Measurements from ENCODE around the gene RAB27B. TPM values are rescaled to one million over a fixed set of nuclear protein-coding genes. Genes with fewer than 3 reads are reported as not detected.

RAB27B gene
- total and polyA plus RNA-seq, 2 of the 8 experiments (the other 6 are each of a cell fraction or from before 2014, with no cell fraction given): 0.05 to 0.60 TPM

- TF ChIP-seq CHD7 (IDR thresholded peaks at IDR 0.05; ENCODE audit: insufficient replicate concordance, low read length): no peak
- TF ChIP-seq TAF1 (IDR thresholded peaks at IDR 0.05; ENCODE audit: low read depth, low read length): no peak
- no peak for TF ChIP-seq CBX5 (IDR thresholded peaks at IDR 0.05; ENCODE audit: low read depth, low read length)
- no peak for TF ChIP-seq GABPA (IDR thresholded peaks at IDR 0.05; ENCODE audit: borderline replicate concordance, insufficient read depth, low read length)
- no peak for TF ChIP-seq RFX5 (IDR thresholded peaks at IDR 0.05; ENCODE audit: borderline replicate concordance, low read depth, low read length)
- no peak for TF ChIP-seq CREB1 (IDR thresholded peaks at IDR 0.05)
- no peak for TF ChIP-seq EZH2 (IDR thresholded peaks at IDR 0.05; ENCODE audit: low read depth, low read length, severe bottlenecking)
- no peak for TF ChIP-seq BACH1 (IDR thresholded peaks at IDR 0.05; ENCODE audit: low read length)
- no peak for TF ChIP-seq EGR1 (IDR thresholded peaks at IDR 0.05; ENCODE audit: borderline replicate concordance, low read depth, low read length)
- TF ChIP-seq FOSL1 (IDR thresholded peaks at IDR 0.05; ENCODE audit: insufficient read depth, low read depth, low read length): no peak
- no peak for TF ChIP-seq MAFK (IDR thresholded peaks at IDR 0.05; ENCODE audit: low read depth, low read length)
- TF ChIP-seq RAD21 (IDR thresholded peaks at IDR 0.05 in 1 of 2, conservative IDR thresholded peaks at IDR 0.05 in 1 of 2; ENCODE audit: low read depth in 2 of 2, low read length in 2 of 2): no peak
- no peak for TF ChIP-seq POLR2AphosphoS5 (IDR thresholded peaks at IDR 0.05; ENCODE audit: low read depth, low read length)
Measured at GRCh38 chr18:54879691-54880090, 51.4 kb downstream of the RAB27B start (continued).
